Measurements from ENCODE around the gene CD300A. TPM values are rescaled to one million over a fixed set of nuclear protein-coding genes. Genes with fewer than 3 reads are reported as not detected.

The CD300A gene
- total RNA-seq, 1 donor from 2014 or later, result 3.9 TPM

DNA sequence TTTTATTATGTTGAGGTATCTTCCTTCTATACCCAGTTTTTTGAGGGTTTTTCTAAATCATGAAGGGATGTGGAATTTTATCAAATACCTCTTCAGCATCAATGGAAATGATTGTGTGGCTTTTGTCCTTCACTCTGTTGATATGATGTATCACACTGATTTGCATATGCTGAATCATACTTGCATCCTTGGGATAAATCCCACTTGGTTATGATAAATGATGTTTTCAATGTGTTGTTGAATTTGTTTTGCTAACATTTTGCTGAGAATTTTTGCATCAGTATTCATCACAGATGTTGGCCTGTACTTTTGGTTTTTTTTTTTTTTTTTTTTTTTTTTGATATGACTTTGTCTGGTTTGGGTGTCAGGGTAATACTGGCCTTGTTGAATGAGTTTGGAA is 41.7 kb downstream of the CD300A start:
- Mint-ChIP-seq H3K27ac (no peak overlapping the region), H3K4me1 (ENCODE audit: low read depth) (no peaks in the 10 kb centered on the region), H3K27me3 (peaks cover 5% of the 10 kb centered on the region), H3K4me3 (ENCODE audit: low read depth) (no peak overlapping the region), H3K9me3 (ENCODE audit: low read depth) (peaks cover 5% of the 10 kb centered on the region), H3K36me3 (ENCODE audit: insufficient read depth) (no peaks in the 10 kb centered on the region)
- TF ChIP-seq CTCF (IDR thresholded peaks at IDR 0.05; ENCODE audit: unreplicated experiment), result no peak
- DNase-seq (ENCODE audit: low spot score, unreplicated experiment), result no peak

DNA sequence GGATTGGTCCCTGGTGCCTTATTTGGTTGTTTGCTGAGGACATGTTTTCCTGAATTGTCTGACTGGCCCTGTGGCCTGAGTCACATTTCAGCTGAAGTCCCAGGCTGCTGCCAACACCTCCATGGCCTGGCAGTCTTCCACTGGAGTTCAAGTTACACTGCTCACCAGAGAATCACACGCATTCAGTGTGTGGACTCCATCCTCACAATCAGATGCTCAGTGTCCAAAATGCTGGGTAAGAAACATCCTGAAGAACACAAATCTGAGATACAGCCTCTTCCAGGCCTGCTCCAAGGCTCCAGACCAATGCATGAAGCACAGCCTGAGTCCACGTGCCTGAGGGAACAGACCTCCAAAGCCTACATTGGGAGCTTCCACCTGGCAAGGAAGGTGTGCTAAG is 45.6 kb downstream of the CD300A start:
- Mint-ChIP-seq H3K4me3 (ENCODE audit: low read depth) (no peak overlapping the region), H3K27ac (no peak overlapping the region), H3K9me3 (ENCODE audit: low read depth) (peaks cover 15% of the 10 kb centered on the region), H3K4me1 (ENCODE audit: low read depth) (no peaks in the 10 kb centered on the region), H3K27me3 (peaks cover 15% of the 10 kb centered on the region), H3K36me3 (ENCODE audit: insufficient read depth) (peaks cover 7% of the 10 kb centered on the region)
- TF ChIP-seq CTCF (IDR thresholded peaks at IDR 0.05; ENCODE audit: unreplicated experiment), result no peak
- DNase-seq (ENCODE audit: low spot score, unreplicated experiment), result no peak

- Mint-ChIP-seq H3K27me3 (peaks cover 15% of the 10 kb centered on the region), H3K36me3 (ENCODE audit: insufficient read depth) (peaks cover 7% of the 10 kb centered on the region), H3K9me3 (ENCODE audit: low read depth) (peaks cover 15% of the 10 kb centered on the region), H3K4me1 (ENCODE audit: low read depth) (no peaks in the 10 kb centered on the region), H3K4me3 (ENCODE audit: low read depth) (no peak overlapping the region), H3K27ac (no peak overlapping the region)
- no peak for DNase-seq (ENCODE audit: low spot score, unreplicated experiment)
- TF ChIP-seq CTCF (IDR thresholded peaks at IDR 0.05; ENCODE audit: unreplicated experiment), result no peak
Observed at GRCh38 chr17:74512624-74513091, 46.2 kb downstream of the CD300A start.

DNA sequence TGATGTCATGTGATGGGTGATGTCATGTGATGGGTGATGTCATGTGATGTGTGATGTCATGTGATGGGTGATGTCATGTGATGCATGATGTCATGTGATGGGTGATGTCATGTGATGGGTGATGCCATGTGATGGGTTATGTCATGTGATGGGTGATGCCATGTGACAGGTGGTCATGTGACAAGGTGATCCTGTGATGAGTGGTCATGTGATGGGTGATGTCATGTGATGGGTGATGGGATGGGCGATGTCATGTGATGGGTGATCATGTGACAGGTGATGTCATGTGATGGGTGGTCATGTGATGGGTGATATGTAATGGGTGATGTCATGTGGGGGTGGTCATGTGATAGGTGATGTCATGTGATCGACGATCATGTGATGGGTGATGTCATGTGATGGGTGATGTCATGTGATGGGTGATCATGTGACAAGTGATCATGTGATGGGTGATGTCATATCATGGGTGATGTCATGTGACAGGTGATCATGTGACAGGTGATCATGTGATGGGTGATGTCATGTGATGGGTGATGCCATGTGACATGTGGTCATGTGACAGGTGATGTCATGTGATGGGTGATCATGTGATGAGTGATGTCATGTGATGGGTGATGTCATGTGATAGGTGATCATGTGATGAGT is 47.7 kb downstream of the CD300A start:
- Mint-ChIP-seq H3K4me1 (ENCODE audit: low read depth) (no peaks in the 10 kb centered on the region), H3K27ac (peak overlapping the region; percentile 98), H3K27me3 (peaks cover 15% of the 10 kb centered on the region), H3K36me3 (ENCODE audit: insufficient read depth) (peaks cover 8% of the 10 kb centered on the region), H3K4me3 (ENCODE audit: low read depth) (no peak overlapping the region), H3K9me3 (ENCODE audit: low read depth) (peaks cover 18% of the 10 kb centered on the region)
- no peak for TF ChIP-seq CTCF (IDR thresholded peaks at IDR 0.05; ENCODE audit: unreplicated experiment)
- no peak for DNase-seq (ENCODE audit: low spot score, unreplicated experiment)

- DNase-seq (ENCODE audit: low spot score, unreplicated experiment), result no peak
- Mint-ChIP-seq H3K4me3 (ENCODE audit: low read depth) (no peak overlapping the region), H3K27ac (peak overlapping the region; percentile 98), H3K36me3 (ENCODE audit: insufficient read depth) (peaks cover 8% of the 10 kb centered on the region), H3K27me3 (peaks cover 14% of the 10 kb centered on the region), H3K9me3 (ENCODE audit: low read depth) (peaks cover 17% of the 10 kb centered on the region), H3K4me1 (ENCODE audit: low read depth) (no peaks in the 10 kb centered on the region)
- TF ChIP-seq CTCF (IDR thresholded peaks at IDR 0.05; ENCODE audit: unreplicated experiment), result no peak
Observed at GRCh38 chr17:74514632-74515334, 48.3 kb downstream of the CD300A start.

Data from progenitor cell of endocrine pancreas (in vitro differentiated cells).